GM12874 (cell line): Measurements from ENCODE around the gene DUS2.

ENCODE experiments used
- TF ChIP-seq, protein P1 (sequence below): IDR thresholded peaks from 2 replicates; pipeline ENCODE4 v1.5.1; 2011; ENCODE audit warnings: low read depth, mild to moderate bottlenecking, control low read depth, low read length, moderate library complexity; ENCODE audit not compliant: insufficient read depth

Gene DUS2

DNA sequence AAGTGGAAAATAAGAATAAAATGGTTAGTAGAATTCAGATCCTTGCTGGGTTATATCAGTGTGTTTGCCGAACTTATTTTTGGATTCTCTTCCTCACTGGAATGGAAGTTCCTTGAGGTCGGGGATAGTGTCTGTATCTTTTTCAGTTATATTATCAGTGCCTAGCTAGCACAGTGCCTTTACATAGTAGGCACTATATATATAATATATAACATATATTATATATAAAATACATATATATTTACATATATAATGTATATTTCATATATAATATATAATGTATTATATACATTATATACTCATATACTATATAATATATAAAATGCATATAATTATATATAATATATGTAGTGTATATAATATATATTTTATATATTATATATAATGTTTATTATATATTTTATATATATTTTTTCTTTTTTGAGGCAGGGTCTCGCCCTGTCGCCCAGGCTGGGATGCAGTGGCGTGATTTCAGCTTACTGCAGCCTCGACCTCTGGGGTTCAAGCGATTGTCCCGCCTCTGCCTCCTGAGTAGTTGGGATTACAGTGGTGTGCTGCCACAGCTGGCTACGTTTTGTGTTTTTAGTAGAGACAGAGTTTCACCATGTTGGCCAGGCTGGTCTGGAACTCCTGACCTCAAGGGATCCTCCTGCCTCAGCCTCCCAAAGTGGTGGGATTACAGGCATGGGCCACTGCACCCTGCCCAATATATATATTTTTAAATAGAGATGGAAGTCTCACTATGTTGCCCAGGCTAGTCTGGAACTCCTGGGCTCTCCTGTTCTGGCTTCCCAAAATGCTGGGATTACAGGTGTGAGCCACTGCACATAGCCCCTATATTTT, 65.3 kb downstream of the DUS2 start:
- TF ChIP-seq, protein P1, sequence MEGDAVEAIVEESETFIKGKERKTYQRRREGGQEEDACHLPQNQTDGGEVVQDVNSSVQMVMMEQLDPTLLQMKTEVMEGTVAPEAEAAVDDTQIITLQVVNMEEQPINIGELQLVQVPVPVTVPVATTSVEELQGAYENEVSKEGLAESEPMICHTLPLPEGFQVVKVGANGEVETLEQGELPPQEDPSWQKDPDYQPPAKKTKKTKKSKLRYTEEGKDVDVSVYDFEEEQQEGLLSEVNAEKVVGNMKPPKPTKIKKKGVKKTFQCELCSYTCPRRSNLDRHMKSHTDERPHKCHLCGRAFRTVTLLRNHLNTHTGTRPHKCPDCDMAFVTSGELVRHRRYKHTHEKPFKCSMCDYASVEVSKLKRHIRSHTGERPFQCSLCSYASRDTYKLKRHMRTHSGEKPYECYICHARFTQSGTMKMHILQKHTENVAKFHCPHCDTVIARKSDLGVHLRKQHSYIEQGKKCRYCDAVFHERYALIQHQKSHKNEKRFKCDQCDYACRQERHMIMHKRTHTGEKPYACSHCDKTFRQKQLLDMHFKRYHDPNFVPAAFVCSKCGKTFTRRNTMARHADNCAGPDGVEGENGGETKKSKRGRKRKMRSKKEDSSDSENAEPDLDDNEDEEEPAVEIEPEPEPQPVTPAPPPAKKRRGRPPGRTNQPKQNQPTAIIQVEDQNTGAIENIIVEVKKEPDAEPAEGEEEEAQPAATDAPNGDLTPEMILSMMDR: no peak

DNA sequence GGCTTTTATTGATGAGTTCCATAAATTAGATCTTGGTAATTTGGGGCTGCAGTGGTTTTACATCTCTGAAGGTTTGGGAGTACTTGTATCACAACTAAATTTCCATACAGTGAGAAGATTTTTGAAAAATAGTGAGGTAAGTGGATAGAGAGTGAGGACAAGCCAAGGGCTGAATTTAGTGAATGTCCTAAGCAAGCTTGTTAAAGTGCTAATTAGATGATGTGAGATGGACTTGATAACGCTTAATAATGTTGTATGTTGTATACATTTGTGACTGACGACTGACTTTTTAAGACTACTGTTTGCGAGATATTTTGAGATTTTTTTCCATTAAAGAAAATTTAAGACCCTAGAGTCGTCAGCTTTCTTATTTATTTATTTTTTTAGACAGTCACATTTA, 66.0 kb downstream of the DUS2 start:
- TF ChIP-seq, protein P1: no peak

DNA sequence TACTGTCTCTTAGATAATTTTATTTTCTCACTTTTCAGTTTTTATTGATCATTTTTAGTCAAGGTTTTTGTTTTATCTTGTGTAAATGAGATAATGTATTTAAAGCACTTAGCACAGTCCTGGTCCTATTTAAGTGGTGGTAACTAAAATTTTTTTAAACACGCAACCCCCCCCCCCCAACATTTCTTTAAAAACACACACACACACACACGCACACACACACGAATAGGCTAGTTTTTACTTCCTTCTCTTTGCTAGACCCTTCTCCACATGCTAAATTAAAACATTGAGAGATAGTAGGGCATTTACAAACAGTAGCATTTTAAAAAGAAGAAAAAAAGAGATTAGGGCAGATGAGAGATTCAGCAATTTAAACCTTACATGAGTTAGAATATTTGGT, 67.0 kb downstream of the DUS2 start:
- TF ChIP-seq, protein P1: no peak

DNA sequence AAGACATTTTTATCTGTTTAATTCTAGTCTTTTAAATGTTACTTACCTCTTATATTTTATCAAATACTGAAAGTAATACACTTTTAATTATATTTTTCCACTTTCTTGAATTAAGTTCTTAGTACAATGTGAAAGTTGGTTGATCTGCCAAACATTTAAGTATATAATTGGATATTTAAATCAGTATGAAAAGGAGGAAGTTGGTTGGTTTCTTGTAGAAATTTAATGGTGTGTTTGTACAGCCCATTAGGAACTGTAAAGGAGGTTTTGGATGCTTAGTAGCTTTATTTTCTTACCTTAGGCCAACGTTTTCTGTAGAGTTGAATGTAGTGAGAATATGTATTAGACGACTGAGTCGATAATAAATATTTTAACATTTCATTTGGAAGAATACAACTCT, 67.4 kb downstream of the DUS2 start:
- TF ChIP-seq, protein P1: no peak

DNA sequence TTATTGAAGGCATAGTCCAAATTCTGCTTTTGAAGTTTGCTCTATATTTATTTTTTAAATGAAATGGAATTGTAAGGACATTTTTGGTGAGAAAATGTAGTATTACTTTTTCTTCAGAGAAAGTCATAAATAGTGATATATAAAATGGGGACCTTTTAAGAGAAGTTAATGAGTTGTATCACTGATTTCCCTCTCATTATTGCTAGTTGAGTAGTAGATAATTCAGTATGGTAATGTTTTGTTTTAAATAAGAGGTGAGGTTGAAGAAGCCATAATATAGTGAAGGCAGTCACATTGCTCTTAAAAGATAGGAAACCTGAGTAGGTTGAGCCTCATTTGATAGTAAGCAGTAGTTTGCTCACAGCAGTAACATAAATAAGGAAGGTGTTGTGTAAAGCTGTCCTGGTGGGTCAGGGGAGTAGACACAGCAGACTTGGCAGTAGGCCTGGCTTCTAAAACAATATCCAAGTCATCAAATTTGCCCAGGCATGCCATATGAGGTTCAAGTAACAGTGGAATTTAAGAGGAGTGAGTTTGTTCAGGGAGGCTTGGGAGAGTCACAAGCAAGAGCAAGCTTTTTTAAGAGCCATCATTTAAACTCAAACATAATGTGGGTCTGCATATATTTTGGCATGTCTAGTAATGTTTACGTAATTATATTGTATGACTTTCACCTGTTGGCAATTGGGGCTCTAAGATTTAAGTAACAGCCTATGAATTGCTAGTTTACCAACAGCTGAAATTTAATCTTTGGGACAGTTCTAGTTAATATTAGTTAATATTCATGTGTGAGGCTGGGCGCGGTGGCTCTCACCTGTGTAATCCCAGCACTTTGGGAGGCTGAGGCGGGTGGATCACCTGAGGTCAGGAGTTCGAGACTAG, 68.5 kb downstream of the DUS2 start:
- TF ChIP-seq, protein P1: no peak

DNA sequence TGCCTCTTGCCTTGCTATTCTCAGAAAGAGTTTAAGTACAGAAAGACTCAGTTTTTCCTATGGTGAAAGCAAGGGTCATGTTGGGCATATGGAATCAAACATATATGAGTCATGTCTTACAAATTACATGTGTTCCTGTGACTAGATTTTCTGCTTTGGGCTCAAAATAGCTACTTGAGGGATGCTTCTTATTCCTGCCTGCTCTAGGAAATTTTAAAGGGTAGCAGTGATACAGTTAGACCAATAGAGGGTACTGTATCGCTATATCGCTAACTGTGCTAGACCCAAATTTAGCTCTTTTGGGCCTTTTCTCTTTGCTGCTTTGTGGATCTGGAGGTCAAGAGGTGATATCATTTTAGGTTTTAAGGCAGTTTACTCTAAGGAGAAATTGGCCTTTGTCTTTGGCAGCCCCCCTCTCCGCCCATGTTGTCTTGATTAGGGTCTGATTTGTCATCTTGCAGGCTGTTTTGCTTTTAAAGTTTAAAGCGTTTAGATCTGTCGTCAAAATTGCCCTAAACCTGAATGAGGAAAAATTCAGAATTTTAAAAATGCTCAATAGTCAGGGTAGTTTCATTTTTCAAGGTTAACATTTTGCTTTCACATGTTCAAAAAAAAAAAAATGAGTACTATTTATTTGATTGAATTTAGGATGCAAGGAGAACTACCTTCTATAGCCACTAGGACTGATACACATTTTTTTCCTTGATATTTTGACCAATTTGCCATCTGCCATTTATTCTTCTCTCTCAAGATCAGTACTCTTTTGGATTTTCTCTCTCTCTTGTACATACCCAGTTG, 70.9 kb downstream of the DUS2 start:
- TF ChIP-seq, protein P1: peak; percentile 29; the same call in 1 of the 2 replicates

DNA sequence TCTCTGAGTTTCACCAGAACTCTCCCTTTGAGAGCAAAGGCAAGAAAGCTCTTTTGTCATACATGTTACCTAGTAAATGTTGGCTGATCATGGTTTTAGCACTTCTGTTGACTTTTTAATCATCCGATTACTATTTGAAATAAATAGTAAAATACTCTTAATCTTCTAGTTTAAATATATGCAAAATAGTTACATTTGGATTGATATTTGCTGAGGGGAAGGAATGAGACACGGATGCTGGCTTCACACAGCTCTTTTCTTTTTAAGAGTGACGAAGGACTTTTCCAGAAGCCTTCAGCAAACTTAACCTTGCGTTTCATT, 71.5 kb downstream of the DUS2 start:
- TF ChIP-seq, protein P1: no peak
